ENCODE data around the gene ABCC8. TPM values are rescaled to one million over a fixed set of nuclear protein-coding genes. Genes with fewer than 3 reads are reported as not detected.

Gene ABCC8
- total RNA-seq, 1 experiment from 2014 or later = 7.3 TPM

- TF ChIP-seq ETV6 (CRISPR knock-in tag; IDR thresholded peaks at IDR 0.05) (no peak), NR1H2 (CRISPR knock-in tag; IDR thresholded peaks at IDR 0.05) (no peak)
- Mint-ChIP-seq H3K27me3 (ENCODE audit: low read depth) (peaks cover 62% of the 10 kb centered on the region), H3K36me3 (no peaks in the 10 kb centered on the region), H3K9me3 (no peaks in the 10 kb centered on the region), H3K27ac (no peak overlapping the region), H3K4me3 (peak overlapping the region; percentile 80), H3K4me1 (peaks cover 28% of the 10 kb centered on the region)
- CTCF ChIA-PET = interaction anchor here (0.5 to 6.3 kb wide), 15 partner anchors 18 to 184 kb away, joined by 3 to 56 read pairs (median 4); partner anchors contain the start of genes KCNJ11 and OTOG
- POLR2A ChIA-PET = interaction anchor here (0.7 kb wide), 1 partner anchor 18 kb away, joined by 3 read pairs; no protein-coding TSS in a partner anchor
- ATAC-seq = peak; percentile 6
- DNase-seq (ENCODE audit: low spot score) = peak; percentile 41
Measured at GRCh38 chr11:17475666-17476316, 854 bp downstream of the ABCC8 start.

DNA sequence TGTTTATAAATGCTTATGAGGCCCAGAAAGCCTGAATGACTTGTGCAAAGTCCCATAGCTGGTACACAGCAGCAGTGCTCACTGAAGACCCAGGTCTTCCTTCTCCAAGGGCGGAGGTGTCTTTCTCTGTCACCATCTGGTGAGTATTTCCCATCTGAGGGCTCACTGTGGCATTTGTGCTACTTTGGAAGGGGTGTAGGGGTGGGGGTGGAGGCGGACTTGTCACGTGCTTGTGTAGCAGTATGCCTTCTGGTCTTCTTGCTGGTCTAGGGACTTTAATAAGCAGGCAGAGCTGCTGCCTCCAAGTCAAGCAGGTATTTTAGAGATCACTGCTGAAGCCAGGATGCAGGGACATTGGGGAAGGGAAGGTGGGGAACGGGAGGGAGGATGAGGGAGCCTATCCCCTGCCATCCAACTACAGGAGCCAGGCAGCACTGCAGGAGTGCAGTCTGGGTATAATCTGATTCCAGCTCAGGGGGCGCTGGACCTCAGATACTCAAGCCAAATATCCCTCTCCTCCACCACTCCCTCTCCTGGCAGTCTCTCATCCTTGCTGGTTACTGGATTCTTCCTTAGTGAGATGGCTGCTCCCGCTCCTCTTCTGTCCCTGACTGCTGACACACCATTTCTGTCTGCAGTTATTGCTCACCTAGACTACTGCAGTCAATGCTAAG is 3.4 kb downstream of the ABCC8 start:
- Mint-ChIP-seq H3K27me3 (ENCODE audit: low read depth) (peaks cover 47% of the 10 kb centered on the region), H3K4me1 (peaks cover 14% of the 10 kb centered on the region), H3K27ac (no peak overlapping the region), H3K4me3 (peak overlapping the region; percentile 11; the same call in 1 of the 2 replicates), H3K36me3 (no peaks in the 10 kb centered on the region), H3K9me3 (no peaks in the 10 kb centered on the region)
- peak; percentile 25; the same call in 1 of the 2 replicates for TF ChIP-seq CTCF (IDR thresholded peaks at IDR 0.05)
- TF ChIP-seq, protein P1, sequence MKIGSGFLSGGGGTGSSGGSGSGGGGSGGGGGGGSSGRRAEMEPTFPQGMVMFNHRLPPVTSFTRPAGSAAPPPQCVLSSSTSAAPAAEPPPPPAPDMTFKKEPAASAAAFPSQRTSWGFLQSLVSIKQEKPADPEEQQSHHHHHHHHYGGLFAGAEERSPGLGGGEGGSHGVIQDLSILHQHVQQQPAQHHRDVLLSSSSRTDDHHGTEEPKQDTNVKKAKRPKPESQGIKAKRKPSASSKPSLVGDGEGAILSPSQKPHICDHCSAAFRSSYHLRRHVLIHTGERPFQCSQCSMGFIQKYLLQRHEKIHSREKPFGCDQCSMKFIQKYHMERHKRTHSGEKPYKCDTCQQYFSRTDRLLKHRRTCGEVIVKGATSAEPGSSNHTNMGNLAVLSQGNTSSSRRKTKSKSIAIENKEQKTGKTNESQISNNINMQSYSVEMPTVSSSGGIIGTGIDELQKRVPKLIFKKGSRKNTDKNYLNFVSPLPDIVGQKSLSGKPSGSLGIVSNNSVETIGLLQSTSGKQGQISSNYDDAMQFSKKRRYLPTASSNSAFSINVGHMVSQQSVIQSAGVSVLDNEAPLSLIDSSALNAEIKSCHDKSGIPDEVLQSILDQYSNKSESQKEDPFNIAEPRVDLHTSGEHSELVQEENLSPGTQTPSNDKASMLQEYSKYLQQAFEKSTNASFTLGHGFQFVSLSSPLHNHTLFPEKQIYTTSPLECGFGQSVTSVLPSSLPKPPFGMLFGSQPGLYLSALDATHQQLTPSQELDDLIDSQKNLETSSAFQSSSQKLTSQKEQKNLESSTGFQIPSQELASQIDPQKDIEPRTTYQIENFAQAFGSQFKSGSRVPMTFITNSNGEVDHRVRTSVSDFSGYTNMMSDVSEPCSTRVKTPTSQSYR (CRISPR knock-in tag; IDR thresholded peaks at IDR 0.05) = no peak
- ChIA-PET CTCF (interaction anchor here (0.5 to 6.3 kb wide), 32 partner anchors 8 to 289 kb away, joined by 3 to 56 read pairs (median 4); partner anchors contain the start of gene KCNJ11), POLR2A (interaction anchor here (0.7 kb wide), 1 partner anchor 69 kb away, joined by 13 read pairs; no protein-coding TSS in a partner anchor)
- DNase-seq (ENCODE audit: low spot score) (peak; percentile 76), ATAC-seq (peak; percentile 91)

- no peaks in the 10 kb centered on the region for H3K36me3 Mint-ChIP-seq
- no peak for DNase-seq (ENCODE audit: low spot score)
- ChIA-PET POLR2A (interaction anchor here (0.7 kb wide), 1 partner anchor 70 kb away, joined by 13 read pairs; no protein-coding TSS in a partner anchor), CTCF (interaction anchor here (0.7 to 6.3 kb wide), 12 partner anchors 8 to 89 kb away, joined by 3 to 56 read pairs (median 6); partner anchors contain the start of gene KCNJ11)
- H3K9me3 Mint-ChIP-seq = no peaks in the 10 kb centered on the region
- H3K4me1 Mint-ChIP-seq = peaks cover 14% of the 10 kb centered on the region
- no peak overlapping the region for H3K27ac Mint-ChIP-seq
- no peak for ATAC-seq
- H3K27me3 Mint-ChIP-seq (ENCODE audit: low read depth) = peaks cover 39% of the 10 kb centered on the region
- no peak overlapping the region for H3K4me3 Mint-ChIP-seq
- TF ChIP-seq, protein P2, sequence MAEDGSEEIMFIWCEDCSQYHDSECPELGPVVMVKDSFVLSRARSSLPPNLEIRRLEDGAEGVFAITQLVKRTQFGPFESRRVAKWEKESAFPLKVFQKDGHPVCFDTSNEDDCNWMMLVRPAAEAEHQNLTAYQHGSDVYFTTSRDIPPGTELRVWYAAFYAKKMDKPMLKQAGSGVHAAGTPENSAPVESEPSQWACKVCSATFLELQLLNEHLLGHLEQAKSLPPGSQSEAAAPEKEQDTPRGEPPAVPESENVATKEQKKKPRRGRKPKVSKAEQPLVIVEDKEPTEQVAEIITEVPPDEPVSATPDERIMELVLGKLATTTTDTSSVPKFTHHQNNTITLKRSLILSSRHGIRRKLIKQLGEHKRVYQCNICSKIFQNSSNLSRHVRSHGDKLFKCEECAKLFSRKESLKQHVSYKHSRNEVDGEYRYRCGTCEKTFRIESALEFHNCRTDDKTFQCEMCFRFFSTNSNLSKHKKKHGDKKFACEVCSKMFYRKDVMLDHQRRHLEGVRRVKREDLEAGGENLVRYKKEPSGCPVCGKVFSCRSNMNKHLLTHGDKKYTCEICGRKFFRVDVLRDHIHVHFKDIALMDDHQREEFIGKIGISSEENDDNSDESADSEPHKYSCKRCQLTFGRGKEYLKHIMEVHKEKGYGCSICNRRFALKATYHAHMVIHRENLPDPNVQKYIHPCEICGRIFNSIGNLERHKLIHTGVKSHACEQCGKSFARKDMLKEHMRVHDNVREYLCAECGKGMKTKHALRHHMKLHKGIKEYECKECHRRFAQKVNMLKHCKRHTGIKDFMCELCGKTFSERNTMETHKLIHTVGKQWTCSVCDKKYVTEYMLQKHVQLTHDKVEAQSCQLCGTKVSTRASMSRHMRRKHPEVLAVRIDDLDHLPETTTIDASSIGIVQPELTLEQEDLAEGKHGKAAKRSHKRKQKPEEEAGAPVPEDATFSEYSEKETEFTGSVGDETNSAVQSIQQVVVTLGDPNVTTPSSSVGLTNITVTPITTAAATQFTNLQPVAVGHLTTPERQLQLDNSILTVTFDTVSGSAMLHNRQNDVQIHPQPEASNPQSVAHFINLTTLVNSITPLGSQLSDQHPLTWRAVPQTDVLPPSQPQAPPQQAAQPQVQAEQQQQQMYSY (CRISPR knock-in tag; IDR thresholded peaks at IDR 0.05) = no peak
- TF ChIP-seq, protein P3, sequence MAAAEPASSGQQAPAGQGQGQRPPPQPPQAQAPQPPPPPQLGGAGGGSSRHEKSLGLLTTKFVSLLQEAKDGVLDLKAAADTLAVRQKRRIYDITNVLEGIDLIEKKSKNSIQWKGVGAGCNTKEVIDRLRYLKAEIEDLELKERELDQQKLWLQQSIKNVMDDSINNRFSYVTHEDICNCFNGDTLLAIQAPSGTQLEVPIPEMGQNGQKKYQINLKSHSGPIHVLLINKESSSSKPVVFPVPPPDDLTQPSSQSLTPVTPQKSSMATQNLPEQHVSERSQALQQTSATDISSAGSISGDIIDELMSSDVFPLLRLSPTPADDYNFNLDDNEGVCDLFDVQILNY (CRISPR knock-in tag; IDR thresholded peaks at IDR 0.05) = no peak
- TF ChIP-seq EMX1 (CRISPR knock-in tag; IDR thresholded peaks at IDR 0.05) (no peak), KAT7 (CRISPR knock-in tag; IDR thresholded peaks at IDR 0.05; ENCODE audit: borderline replicate concordance) (no peak), ZNF396 (CRISPR knock-in tag; IDR thresholded peaks at IDR 0.05; ENCODE audit: borderline replicate concordance) (no peak), ZNF532 (CRISPR knock-in tag; IDR thresholded peaks at IDR 0.05; ENCODE audit: borderline replicate concordance) (no peak), GABPB1 (CRISPR knock-in tag; IDR thresholded peaks at IDR 0.05) (no peak), SMAD4 (CRISPR knock-in tag; IDR thresholded peaks at IDR 0.05) (no peak), GTF2I (CRISPR knock-in tag; conservative IDR thresholded peaks at IDR 0.05) (no peak)
Measured at GRCh38 chr11:17472467-17472866, 4.2 kb downstream of the ABCC8 start.

Measured in WTC11 (cell line).